Common myeloid progenitor, CD34-positive (primary cell): ENCODE data around the gene SLC25A25.
A peak's percentile ranks its signal among the peaks of the same experiment; 100 is the strongest.

Experiments
- CTCF ChIA-PET: fragments of 350-600 bp; sonication (Branson Sonifier 250); formaldehyde crosslinking; loops from one replicate; lab custom pipeline; 2021; ENCODE audit warnings: antibody characterized with exemption; lab: Charles Lee
- POLR2A ChIA-PET: fragments of 350-600 bp; sonication (Branson Sonifier 250); formaldehyde crosslinking; loops from one replicate; lab custom pipeline; 2021; ENCODE audit warnings: antibody characterized with exemption; lab: Charles Lee
- DNase-seq, 3 donors: peaks; one replicate each; pipeline versions ENCODE4 v3.0.0 to v3.0.0-alpha.2; 2013
- H3K27ac ChIP-seq, 2 experiments: 1 replicate in 1 of 2; 2 replicates in 1 of 2; pipeline ENCODE4 v1.7.0; 2013; ENCODE audit warnings: inconsistent platforms in 2 of 2, low read length in 2 of 2, mild to moderate bottlenecking in 2 of 2, low read depth in 1 of 2, moderate library complexity in 1 of 2; ENCODE audit not compliant: severe bottlenecking in 2 of 2, insufficient read depth in 1 of 2, poor library complexity in 1 of 2
- H3K27me3 ChIP-seq, 5 experiments: replicated peaks in 2 of 5; 1 replicate in 3 of 5; 2 replicates in 2 of 5; pipeline versions ENCODE4 v1.6.1 to v1.7.0; 2013; ENCODE audit warnings: low read length in 4 of 5, mild to moderate bottlenecking in 2 of 5, moderate library complexity in 2 of 5, inconsistent platforms in 1 of 5; ENCODE audit not compliant: insufficient read depth in 5 of 5, control insufficient read depth in 4 of 5
- H3K36me3 ChIP-seq, 4 experiments: 1 replicate in 2 of 4; 2 replicates in 2 of 4; pipeline versions ENCODE4 v1.6.1 to v1.7.0; 2013; ENCODE audit warnings: low read length in 3 of 4, control low read depth in 1 of 4, mild to moderate bottlenecking in 1 of 4; ENCODE audit not compliant: control insufficient read depth in 4 of 4, insufficient read depth in 4 of 4
- H3K4me1 ChIP-seq, 4 experiments: 1 replicate in 3 of 4; 2 replicates in 1 of 4; pipeline versions ENCODE4 v1.6.1 to v1.7.1; 2013; ENCODE audit warnings: low read length in 3 of 4, mild to moderate bottlenecking in 3 of 4, control low read depth in 1 of 4, inconsistent platforms in 1 of 4, moderate library complexity in 1 of 4; ENCODE audit not compliant: control insufficient read depth in 4 of 4, insufficient read depth in 4 of 4; ENCODE audit errors: control extremely low read depth in 1 of 4
- H3K4me3 ChIP-seq, 7 experiments: 1 replicate in 4 of 7; 2 replicates in 3 of 7; pipeline versions ENCODE4 v1.5.1 to v1.7.0; 2013; ENCODE audit warnings: mild to moderate bottlenecking in 7 of 7, low read length in 6 of 7, moderate library complexity in 6 of 7, inconsistent platforms in 2 of 7, low read depth in 2 of 7, control low read depth in 1 of 7; ENCODE audit not compliant: insufficient read depth in 4 of 7, control insufficient read depth in 1 of 7; ENCODE audit errors: extremely low read depth in 1 of 7
- H3K9me3 ChIP-seq, 5 experiments: 1 replicate in 4 of 5; 2 replicates in 1 of 5; pipeline versions ENCODE4 v1.6.1 to v1.7.1; 2013; ENCODE audit warnings: low read length in 4 of 5, mild to moderate bottlenecking in 2 of 5, inconsistent platforms in 1 of 5, low read depth in 1 of 5, moderate library complexity in 1 of 5; ENCODE audit not compliant: control insufficient read depth in 4 of 5, insufficient read depth in 2 of 5; ENCODE audit errors: control extremely low read depth in 1 of 5
- WGBS: methylation state at CpG from one replicate; pipeline ENCODE4 v1.1.5; 2013; ENCODE audit not compliant: insufficient coverage; 5-methylcytosine and 5-hydroxymethylcytosine counted together

The SLC25A25 gene

DNA sequence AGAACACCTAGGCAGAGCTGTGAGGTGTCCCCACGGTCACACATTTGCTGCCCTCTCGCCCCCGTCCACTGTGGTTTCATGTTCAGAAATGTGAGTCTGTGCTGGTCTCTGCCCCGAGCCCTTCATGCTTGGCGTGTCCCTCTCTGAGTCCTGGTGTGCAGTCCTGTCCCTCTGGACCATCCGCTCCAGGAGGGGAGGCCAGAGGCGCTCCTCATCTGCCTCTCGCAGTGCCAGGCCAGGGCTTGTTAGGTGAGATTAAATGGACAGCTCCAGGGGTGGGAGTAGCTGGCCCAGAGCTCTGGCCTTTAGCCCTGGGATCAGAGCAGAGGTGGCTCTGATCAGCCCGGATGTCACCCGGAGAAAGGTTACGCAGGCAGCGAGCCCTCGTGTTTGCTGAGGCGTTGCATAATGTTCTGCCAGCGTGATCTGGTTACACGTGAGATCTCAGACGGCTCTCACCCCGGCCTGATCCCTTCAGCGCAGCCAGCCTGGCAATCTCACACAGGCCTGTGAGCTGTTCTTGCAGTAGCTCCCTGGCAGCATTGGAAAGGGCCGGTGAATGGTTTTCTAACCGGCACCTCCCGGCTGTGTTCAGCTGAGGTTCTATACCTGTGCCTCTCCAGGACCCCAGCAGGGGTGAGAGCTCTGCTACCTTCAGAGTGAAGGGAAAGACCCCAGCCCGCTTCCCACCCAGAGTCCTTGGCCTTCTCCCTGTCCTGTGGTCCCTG, 35.0 kb downstream of the SLC25A25 start:
- no peaks in the 10 kb centered on the region for H3K9me3 ChIP-seq
- DNase-seq: no peak
- CTCF ChIA-PET: interaction anchor here (1.1 to 4.4 kb wide), 8 partner anchors 9 to 160 kb away, joined by 3 to 21 read pairs (median 10); no protein-coding TSS in a partner anchor
- H3K27ac ChIP-seq: no peak overlapping the region
- 98% methylated on average over 18 of the region's 23 CpGs for WGBS
- peaks cover 0 to 68% (median 49%) of the 10 kb centered on the region in 4 experiments for H3K36me3 ChIP-seq
- H3K27me3 ChIP-seq: no peaks in the 10 kb centered on the region
- POLR2A ChIA-PET: interaction anchor here (0.6 kb wide), 1 partner anchor 23 kb away, joined by 4 read pairs; no protein-coding TSS in a partner anchor
- H3K4me1 ChIP-seq: peaks cover 0 to 40% (median 34%) of the 10 kb centered on the region in 4 experiments
- no peak overlapping the region for H3K4me3 ChIP-seq

DNA sequence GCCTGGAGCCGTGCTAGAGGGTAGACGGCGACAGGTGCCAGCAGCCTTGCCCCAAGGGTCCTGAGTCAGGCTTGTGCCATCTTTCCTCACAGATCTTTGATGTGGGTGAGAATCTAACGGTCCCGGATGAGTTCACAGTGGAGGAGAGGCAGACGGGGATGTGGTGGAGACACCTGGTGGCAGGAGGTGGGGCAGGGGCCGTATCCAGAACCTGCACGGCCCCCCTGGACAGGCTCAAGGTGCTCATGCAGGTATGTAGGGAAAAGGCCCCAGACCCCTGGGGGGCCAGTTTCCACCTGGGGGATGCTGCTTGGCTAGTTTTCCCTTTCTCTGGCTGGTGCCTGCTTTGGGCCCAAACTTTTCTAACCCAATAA, 35.5 kb downstream of the SLC25A25 start:
- WGBS: 88% methylated on average over 8 of the region's 8 CpGs
- H3K27ac ChIP-seq: no peak overlapping the region
- DNase-seq: no peak
- ChIA-PET CTCF (interaction anchor here (1.3 to 4.4 kb wide), 7 partner anchors 10 to 161 kb away, joined by 5 to 21 read pairs (median 11); no protein-coding TSS in a partner anchor), POLR2A (no interaction called here)
- no peaks in the 10 kb centered on the region for H3K27me3 ChIP-seq
- H3K36me3 ChIP-seq: peaks cover 0 to 73% (median 50%) of the 10 kb centered on the region in 4 experiments
- peaks cover 0 to 35% (median 29%) of the 10 kb centered on the region in 4 experiments for H3K4me1 ChIP-seq
- no peak overlapping the region for H3K4me3 ChIP-seq
- H3K9me3 ChIP-seq: no peaks in the 10 kb centered on the region

DNA sequence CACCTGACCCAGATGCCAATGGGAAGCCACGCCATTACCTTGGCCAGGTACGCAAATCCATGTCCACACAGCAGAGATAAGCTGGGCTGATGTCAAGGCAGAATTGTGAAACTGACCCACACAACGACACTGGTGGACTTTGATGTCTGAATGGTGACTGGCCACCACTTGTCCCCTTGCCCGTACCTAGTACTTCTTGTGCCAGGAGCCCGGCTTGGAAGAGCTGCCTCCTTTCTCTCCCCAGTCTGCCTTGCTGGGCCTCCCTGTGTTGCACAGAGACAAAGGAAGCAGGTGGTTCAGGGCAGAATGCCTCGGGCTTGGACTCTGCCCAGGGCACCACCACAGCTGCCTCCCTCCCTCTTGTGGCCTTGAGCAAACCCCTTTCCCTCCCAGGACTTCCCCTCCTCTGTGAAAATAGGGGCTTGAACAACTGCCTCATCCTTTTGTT, 36.2 kb downstream of the SLC25A25 start:
- WGBS: 50% methylated on average over 6 of the region's 6 CpGs
- CTCF ChIA-PET: interaction anchor here (0.9 to 2.3 kb wide), 8 partner anchors 10 to 161 kb away, joined by 3 to 11 read pairs (median 4); no protein-coding TSS in a partner anchor
- H3K27ac ChIP-seq: peak overlapping the region in 1 of 2 experiments; percentile 31
- peaks cover 0 to 74% (median 50%) of the 10 kb centered on the region in 4 experiments for H3K36me3 ChIP-seq
- peaks cover 0 to 29% (median 23%) of the 10 kb centered on the region in 4 experiments for H3K4me1 ChIP-seq
- H3K27me3 ChIP-seq: no peaks in the 10 kb centered on the region
- no peak overlapping the region for H3K4me3 ChIP-seq
- POLR2A ChIA-PET: interaction anchor here (1.3 kb wide), 1 partner anchor 10 kb away, joined by 3 read pairs; no protein-coding TSS in a partner anchor
- no peaks in the 10 kb centered on the region for H3K9me3 ChIP-seq
- peak in 2 of 3 donors; percentile 44 to 59 for DNase-seq

DNA sequence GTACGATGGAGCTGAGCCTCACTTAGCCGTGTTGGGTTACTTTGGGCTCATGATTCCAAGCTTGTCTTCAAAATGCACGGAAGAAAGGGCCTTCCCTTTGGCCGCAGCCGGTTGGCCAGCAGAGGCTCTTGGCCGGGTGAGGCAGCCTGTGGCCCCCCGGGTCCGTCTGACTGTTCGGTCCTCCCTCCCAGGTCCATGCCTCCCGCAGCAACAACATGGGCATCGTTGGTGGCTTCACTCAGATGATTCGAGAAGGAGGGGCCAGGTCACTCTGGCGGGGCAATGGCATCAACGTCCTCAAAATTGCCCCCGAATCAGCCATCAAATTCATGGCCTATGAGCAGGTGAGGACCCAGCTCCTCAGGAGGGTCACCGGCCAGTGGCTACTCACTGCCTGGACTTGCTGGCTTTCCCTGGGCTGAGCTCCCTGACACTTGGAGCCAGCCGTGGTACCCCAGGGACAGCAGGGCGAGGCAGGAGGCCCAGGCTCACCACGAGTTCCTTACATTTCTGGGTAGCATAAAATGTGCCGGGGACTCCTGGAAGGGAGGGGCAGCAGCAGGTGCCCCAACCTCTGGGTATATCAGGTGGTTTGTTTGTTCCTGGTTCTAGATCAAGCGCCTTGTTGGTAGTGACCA, 37.6 kb downstream of the SLC25A25 start:
- peaks cover 0 to 15% (median 10%) of the 10 kb centered on the region in 4 experiments for H3K4me1 ChIP-seq
- H3K9me3 ChIP-seq: no peaks in the 10 kb centered on the region
- peaks cover 0 to 69% (median 50%) of the 10 kb centered on the region in 4 experiments for H3K36me3 ChIP-seq
- no peak for DNase-seq
- no peak overlapping the region for H3K27ac ChIP-seq
- H3K4me3 ChIP-seq: no peak overlapping the region
- CTCF ChIA-PET: interaction anchor here (0.6 to 1.3 kb wide), 3 partner anchors 11 to 365 kb away, joined by 3 to 4 read pairs (median 3); no protein-coding TSS in a partner anchor
- POLR2A ChIA-PET: interaction anchor here (1.3 kb wide), 1 partner anchor 11 kb away, joined by 3 read pairs; no protein-coding TSS in a partner anchor
- H3K27me3 ChIP-seq: no peaks in the 10 kb centered on the region
- 97% methylated on average over 19 of the region's 21 CpGs for WGBS

DNA sequence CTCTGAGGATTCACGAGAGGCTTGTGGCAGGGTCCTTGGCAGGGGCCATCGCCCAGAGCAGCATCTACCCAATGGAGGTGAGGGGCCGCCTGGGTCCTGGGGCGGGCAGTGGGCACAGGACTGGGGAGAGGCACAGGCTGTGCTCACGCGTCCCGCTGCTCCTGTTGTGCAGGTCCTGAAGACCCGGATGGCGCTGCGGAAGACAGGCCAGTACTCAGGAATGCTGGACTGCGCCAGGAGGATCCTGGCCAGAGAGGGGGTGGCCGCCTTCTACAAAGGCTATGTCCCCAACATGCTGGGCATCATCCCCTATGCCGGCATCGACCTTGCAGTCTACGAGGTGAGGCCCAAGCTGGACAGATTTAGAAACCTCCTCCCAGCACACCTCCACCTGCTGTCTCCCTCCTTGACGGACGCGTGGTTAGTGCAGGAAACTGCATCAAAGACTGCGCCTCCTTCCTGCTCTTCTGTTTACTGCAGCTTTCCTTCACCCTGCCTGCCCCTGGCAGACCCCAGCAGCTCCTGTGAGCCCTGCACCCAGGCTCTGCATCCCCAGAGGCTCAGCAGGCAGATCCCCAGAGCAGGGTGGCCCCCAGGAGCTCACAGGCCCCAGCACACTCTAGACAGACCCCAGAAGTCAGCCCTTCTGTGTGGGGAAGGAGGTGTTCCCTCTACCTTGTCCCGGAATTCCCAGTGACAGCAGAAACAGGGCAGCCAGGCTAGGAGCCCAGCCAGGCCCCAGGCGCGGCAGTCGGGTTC, 38.3 kb downstream of the SLC25A25 start:
- no peaks in the 10 kb centered on the region for H3K9me3 ChIP-seq
- WGBS: 97% methylated on average over 23 of the region's 23 CpGs
- POLR2A ChIA-PET: no interaction called here
- peaks cover 0 to 14% (median 8%) of the 10 kb centered on the region in 4 experiments for H3K4me1 ChIP-seq
- no peak overlapping the region for H3K4me3 ChIP-seq
- no peak for DNase-seq
- no peaks in the 10 kb centered on the region for H3K27me3 ChIP-seq
- H3K27ac ChIP-seq: no peak overlapping the region
- CTCF ChIA-PET: interaction anchor here (0.6 to 1.9 kb wide), 5 partner anchors 8 to 14 kb away, joined by 3 to 6 read pairs (median 3); no protein-coding TSS in a partner anchor
- peaks cover 0 to 62% (median 47%) of the 10 kb centered on the region in 4 experiments for H3K36me3 ChIP-seq

DNA sequence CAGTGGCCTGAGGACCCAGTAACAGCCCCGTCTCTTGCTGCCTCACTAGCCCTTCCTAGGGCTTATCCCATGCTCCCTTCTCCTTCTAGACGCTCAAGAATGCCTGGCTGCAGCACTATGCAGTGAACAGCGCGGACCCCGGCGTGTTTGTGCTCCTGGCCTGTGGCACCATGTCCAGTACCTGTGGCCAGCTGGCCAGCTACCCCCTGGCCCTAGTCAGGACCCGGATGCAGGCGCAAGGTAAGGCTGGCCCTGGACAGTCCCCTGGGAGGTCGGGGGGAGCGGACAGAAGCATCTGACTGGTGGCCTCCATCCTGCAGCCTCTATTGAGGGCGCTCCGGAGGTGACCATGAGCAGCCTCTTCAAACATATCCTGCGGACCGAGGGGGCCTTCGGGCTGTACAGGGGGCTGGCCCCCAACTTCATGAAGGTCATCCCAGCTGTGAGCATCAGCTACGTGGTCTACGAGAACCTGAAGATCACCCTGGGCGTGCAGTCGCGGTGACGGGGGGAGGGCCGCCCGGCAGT, 39.0 kb downstream of the SLC25A25 start:
- POLR2A ChIA-PET: no interaction called here
- 98% methylated on average over 22 of the region's 23 CpGs for WGBS
- Histone ChIP-seq H3K4me3 (no peak overlapping the region), H3K36me3 (peaks cover 0 to 58% (median 44%) of the 10 kb centered on the region in 4 experiments), H3K27me3 (no peaks in the 10 kb centered on the region), H3K4me1 (peaks cover 0 to 14% (median 8%) of the 10 kb centered on the region in 4 experiments), H3K27ac (no peak overlapping the region), H3K9me3 (no peaks in the 10 kb centered on the region)
- no peak for DNase-seq
- CTCF ChIA-PET: interaction anchor here (1.0 to 1.9 kb wide), 3 partner anchors 8 to 10 kb away, joined by 3 to 6 read pairs (median 4); no protein-coding TSS in a partner anchor
